Peyer's patch (tissue), 4 donors: ENCODE data around the gene LMAN1.

Experiments used
- CTCF ChIP-seq, 6 experiments: fragments of 450-650 bp in 4 of 6; fragments of 200-600 bp in 2 of 6; sonication (generic) in 1 of 6; IDR thresholded peaks; one replicate each; pipeline ENCODE4 v1.5.1; 2017 to 2019; ENCODE audit warnings: antibody characterized with exemption in 6 of 6, mild to moderate bottlenecking in 3 of 6, moderate library complexity in 1 of 6
- POLR2A ChIP-seq, 2 donors: fragments of 450-650 bp; IDR thresholded peaks; one replicate each; pipeline ENCODE4 v1.5.1; 2017; ENCODE audit warnings: antibody characterized with exemption in 2 of 2, mild to moderate bottlenecking in 2 of 2, moderate library complexity in 2 of 2

DNA sequence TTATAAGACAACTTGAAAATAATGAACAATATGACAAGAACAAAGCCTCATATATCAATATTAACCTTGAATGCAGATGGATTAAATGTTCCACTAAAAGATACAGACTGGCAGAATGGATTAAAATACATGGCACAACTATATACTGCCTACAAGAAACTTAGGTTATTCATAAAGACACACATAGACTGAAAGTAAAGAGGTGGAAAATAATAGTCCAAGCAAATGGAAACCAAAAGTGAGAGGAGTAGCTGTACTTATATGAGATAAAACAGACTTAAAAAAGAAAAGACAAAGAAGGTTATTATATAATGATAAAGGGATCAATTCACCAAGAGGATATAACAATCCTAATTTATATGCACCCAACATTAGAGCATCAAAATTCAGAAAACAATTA lies 18.2 kb downstream of the LMAN1 start:
- TF ChIP-seq CTCF (IDR thresholded peaks at IDR 0.05): no peak
- TF ChIP-seq POLR2A (IDR thresholded peaks at IDR 0.05): no peak
